ACC112 (cell line): ENCODE results near the gene STK39.
A peak's percentile ranks its signal among the peaks of the same experiment; 100 is the strongest.

Experiments
- H2AFZ ChIP-seq: fragments of 200-600 bp; sonication (generic); one replicate; pipeline ENCODE4 v1.6.0; 2017; ENCODE audit warnings: antibody characterized with exemption, low read length; ENCODE audit not compliant: unreplicated experiment
- H3K27ac ChIP-seq: fragments of 200-600 bp; sonication (generic); 2 replicates; pipeline ENCODE4 v1.5.1; 2014; ENCODE audit warnings: low read depth, mild to moderate bottlenecking, antibody characterized with exemption, low read length, moderate library complexity
- H3K27me3 ChIP-seq: fragments of 200-600 bp; sonication (generic); 2 replicates; pipeline ENCODE4 v1.6.1; 2014; ENCODE audit warnings: mild to moderate bottlenecking, antibody characterized with exemption, low read length, moderate library complexity, mixed read lengths; ENCODE audit not compliant: insufficient read depth
- H3K36me3 ChIP-seq: fragments of 200-600 bp; sonication (generic); 2 replicates; pipeline ENCODE4 v1.6.1; 2016; ENCODE audit warnings: mild to moderate bottlenecking, antibody characterized with exemption, low read length, moderate library complexity, mixed read lengths; ENCODE audit not compliant: insufficient read depth
- H3K4me1 ChIP-seq: fragments of 200-600 bp; sonication (generic); one replicate; pipeline ENCODE4 v1.6.1; 2016; ENCODE audit warnings: low read length, mixed read lengths; ENCODE audit not compliant: insufficient read depth, unreplicated experiment, control insufficient read depth
- H3K4me3 ChIP-seq: fragments of 200-600 bp; sonication (generic); 2 replicates; pipeline ENCODE4 v1.5.1; 2014; ENCODE audit warnings: mild to moderate bottlenecking, low read depth, low read length
- H3K79me2 ChIP-seq: fragments of 200-600 bp; sonication (generic); one replicate; pipeline ENCODE4 v1.6.0; 2016; ENCODE audit warnings: low read length; ENCODE audit not compliant: control insufficient read depth, unreplicated experiment, insufficient read depth

Gene STK39

DNA sequence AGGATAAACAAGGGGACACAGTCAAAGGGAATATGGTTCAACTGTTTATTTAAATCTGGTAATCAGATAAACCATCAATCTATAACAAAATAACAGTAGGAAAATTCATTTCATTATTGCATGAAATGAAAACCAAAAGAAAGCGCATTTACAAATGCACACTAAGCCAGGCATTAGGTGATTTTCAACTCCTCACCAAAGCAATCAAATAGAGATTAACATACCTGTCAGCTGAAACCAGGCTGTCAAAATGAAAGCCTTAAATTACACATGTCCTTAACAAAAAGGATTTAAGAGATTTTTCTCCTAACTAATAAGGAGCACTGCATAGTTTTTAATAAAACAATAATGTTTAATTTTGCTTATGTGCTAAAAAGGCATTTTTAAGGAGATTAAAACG lies 23.0 kb downstream of the STK39 start:
- no peaks in the 10 kb centered on the region for H3K27me3 ChIP-seq
- no peak overlapping the region for H3K27ac ChIP-seq
- H3K4me1 ChIP-seq, result no peaks in the 10 kb centered on the region
- H3K4me3 ChIP-seq, result no peak overlapping the region
- H3K36me3 ChIP-seq, result no peaks in the 10 kb centered on the region
- H3K79me2 ChIP-seq, result peaks cover 21% of the 10 kb centered on the region
- H2AFZ ChIP-seq, result no peak overlapping the region

DNA sequence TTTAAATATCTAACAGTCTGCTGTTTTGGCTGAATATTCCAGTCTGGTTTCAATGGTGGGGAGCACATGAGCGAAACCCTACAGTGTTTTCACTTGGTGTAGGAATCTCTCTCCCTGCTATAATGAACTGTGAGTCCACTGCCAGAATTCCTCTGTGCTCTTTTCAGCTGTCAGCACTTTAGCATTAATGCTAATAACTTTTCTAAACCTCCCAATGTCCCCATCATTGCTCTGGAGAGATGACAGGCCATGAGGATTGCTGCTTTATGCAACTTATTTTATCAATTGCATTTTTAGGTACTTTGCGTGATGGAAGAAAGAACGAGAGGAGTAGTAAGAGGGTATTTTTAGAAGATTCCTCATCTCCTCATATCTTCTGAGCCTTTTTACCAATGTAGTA lies 25.3 kb downstream of the STK39 start:
- H3K36me3 ChIP-seq, result no peaks in the 10 kb centered on the region
- no peak overlapping the region for H3K4me3 ChIP-seq
- H3K4me1 ChIP-seq, result no peaks in the 10 kb centered on the region
- no peak overlapping the region for H2AFZ ChIP-seq
- no peaks in the 10 kb centered on the region for H3K27me3 ChIP-seq
- H3K27ac ChIP-seq, result no peak overlapping the region
- H3K79me2 ChIP-seq, result peaks cover 27% of the 10 kb centered on the region

DNA sequence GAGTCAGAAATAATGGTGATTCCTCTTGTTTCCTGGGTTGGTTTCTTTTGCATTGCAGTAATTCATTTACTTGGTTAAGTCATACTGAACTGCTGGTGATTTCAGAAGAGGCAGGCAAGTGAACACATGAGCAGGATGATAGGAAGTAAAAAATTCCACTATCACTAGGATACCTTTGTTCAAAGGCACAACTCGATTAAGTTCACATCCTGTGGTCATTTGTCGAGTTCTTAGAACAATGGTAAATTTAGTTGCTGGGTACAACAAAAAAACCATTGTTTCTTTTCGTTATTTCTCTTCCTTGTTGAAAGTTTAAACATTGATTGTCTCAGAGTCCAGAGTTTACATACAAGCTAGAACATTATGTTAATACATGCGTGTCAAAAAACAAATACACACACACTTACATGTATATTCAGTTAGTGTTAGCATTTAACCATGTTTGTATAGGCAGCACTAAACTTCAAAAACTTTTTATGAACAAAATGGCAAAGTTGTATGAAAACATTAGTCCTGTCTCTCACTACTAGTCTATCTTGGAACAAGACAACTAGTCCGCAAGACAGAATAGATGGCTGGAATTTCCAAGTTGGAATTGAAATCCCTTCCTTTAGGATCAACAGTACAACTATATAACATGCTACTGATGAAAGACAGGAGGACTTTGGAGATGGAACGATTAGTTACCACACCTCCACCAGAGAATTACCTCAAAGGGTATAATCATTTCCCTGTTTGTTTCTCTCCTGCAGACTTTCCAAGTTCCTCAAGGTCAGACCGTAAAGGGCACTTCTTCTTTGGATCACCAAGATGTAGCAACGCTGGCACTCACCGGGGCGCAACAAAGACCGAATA lies 26.2 kb downstream of the STK39 start:
- Histone ChIP-seq H3K79me2 (peaks cover 23% of the 10 kb centered on the region), H3K4me3 (no peak overlapping the region), H3K36me3 (no peaks in the 10 kb centered on the region), H2AFZ (no peak overlapping the region), H3K27ac (no peak overlapping the region), H3K4me1 (peaks cover 7% of the 10 kb centered on the region), H3K27me3 (no peaks in the 10 kb centered on the region)

DNA sequence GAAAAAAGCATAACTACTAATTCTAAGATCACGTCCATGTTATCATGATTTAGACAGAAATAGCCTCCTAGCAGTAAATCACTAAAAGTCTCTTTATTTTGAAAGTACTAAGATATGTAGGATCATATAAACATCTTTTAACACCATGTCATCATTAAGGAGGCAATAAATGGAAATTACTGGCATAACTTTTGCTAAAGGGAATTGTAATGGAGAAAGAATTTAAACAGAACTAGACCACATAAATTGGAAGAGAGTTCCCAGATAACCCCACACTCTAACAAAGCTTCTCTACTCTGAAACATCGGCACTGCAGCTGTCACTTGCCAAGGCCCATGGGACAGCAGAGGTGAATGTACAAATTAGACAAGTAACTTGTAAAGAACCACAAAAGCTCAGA lies 29.5 kb downstream of the STK39 start:
- Histone ChIP-seq H3K4me3 (no peak overlapping the region), H3K27me3 (no peaks in the 10 kb centered on the region), H3K36me3 (no peaks in the 10 kb centered on the region), H2AFZ (no peak overlapping the region), H3K79me2 (peaks cover 15% of the 10 kb centered on the region), H3K27ac (no peak overlapping the region), H3K4me1 (peaks cover 16% of the 10 kb centered on the region)

DNA sequence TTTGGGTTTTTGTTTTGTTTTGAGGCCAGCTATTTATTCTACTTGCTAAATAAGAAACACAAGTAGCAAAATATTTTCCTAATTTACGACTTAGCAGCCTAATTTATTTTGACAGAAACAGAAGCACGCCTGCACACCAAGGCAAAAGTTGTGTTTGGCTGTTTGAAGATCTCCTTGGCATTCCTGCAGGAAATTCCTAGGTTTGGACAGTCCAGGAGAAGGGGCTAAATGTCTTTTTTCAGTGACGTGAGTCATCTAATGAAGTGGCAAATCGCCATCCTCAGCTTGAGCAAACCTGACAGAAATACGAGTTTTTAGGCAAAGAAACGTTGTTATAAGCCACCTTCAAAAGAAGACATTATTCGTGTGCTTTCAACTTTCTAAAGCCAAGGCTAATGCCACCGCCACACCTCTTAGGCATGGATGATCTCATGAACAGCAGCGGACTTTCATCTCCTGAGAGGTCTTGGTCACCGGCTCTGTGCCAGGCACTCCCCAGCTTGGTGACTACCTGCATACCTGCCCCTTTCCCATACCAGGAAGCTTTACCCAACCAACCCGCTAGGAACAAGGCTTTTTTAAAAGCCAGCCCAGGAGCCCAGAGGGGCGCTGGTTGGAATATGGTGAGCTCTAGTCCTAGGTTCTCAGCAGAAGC lies 30.9 kb downstream of the STK39 start:
- Histone ChIP-seq H3K4me3 (no peak overlapping the region), H3K4me1 (peaks cover 31% of the 10 kb centered on the region), H2AFZ (no peak overlapping the region), H3K79me2 (peaks cover 20% of the 10 kb centered on the region), H3K36me3 (no peaks in the 10 kb centered on the region), H3K27me3 (no peaks in the 10 kb centered on the region), H3K27ac (no peak overlapping the region)

DNA sequence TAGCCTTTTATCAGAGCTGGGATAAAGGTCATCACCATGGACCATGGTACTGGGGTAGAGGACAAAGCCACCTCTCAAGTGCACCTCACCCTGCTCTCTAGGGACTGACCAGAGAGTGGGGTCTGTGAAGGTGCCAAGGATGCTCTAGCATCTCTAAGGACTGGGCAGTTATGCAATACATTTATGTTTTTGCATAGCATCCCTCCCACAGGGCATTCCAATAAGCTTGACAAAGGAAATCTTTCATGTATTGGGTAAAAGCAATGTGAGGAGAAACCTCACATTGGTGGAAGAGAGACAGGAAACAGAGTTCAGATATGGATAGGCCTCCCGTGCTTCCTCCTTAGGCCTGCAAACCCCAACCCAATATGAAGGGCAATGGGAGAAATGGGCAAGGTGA lies 31.6 kb downstream of the STK39 start:
- H3K4me1 ChIP-seq, result peaks cover 34% of the 10 kb centered on the region
- no peak overlapping the region for H3K27ac ChIP-seq
- peaks cover 20% of the 10 kb centered on the region for H3K79me2 ChIP-seq

DNA sequence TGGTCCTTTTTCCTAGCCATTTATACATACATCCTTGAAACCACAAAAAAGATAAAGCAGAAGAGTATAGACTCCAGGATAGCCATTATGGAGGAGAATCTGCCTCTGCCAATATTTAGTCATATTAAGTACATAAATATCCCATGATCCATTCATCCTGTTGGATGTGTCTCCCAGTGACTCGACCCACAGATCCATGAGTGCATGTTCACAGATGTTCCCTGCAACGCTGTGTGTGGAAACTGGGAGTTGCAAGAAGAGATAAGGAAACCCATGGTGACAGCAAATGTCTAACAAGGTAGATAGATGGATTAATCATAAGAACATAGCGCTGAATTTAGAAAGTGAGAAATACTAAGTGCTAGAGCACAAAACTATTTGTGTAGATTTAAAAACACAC lies 34.5 kb downstream of the STK39 start:
- Histone ChIP-seq H3K4me1 (peaks cover 43% of the 10 kb centered on the region), H2AFZ (no peak overlapping the region), H3K27me3 (no peaks in the 10 kb centered on the region), H3K4me3 (no peak overlapping the region), H3K79me2 (peaks cover 28% of the 10 kb centered on the region), H3K27ac (no peak overlapping the region), H3K36me3 (no peaks in the 10 kb centered on the region)

More for the DNA sequence above, 31.6 kb downstream of the STK39 start:
- Histone ChIP-seq H3K27me3 (no peaks in the 10 kb centered on the region), H2AFZ (no peak overlapping the region), H3K4me3 (no peak overlapping the region), H3K36me3 (no peaks in the 10 kb centered on the region)

DNA sequence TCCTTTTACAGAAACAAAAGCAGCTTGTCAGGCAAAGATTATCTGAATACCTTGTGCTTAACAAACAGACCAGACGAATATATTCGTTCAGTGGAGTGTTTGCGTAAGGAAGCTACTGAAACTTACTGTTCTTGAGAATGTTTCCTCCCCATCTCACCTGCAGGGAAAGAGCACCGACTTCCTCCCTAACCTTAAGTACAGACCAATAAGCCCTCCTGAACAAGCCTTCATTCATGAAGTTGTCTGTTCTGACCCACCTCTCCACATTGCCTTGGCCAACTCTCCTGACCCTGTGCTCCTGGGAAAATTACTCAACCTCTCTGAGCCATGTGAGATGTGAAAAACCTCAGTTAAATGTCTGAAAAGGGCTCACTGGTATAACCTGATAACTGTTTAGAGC lies 35.2 kb downstream of the STK39 start:
- no peaks in the 10 kb centered on the region for H3K36me3 ChIP-seq
- H3K4me1 ChIP-seq, result peaks cover 43% of the 10 kb centered on the region
- no peak overlapping the region for H3K4me3 ChIP-seq
- no peak overlapping the region for H2AFZ ChIP-seq
- no peaks in the 10 kb centered on the region for H3K27me3 ChIP-seq
- peaks cover 28% of the 10 kb centered on the region for H3K79me2 ChIP-seq
- no peak overlapping the region for H3K27ac ChIP-seq

DNA sequence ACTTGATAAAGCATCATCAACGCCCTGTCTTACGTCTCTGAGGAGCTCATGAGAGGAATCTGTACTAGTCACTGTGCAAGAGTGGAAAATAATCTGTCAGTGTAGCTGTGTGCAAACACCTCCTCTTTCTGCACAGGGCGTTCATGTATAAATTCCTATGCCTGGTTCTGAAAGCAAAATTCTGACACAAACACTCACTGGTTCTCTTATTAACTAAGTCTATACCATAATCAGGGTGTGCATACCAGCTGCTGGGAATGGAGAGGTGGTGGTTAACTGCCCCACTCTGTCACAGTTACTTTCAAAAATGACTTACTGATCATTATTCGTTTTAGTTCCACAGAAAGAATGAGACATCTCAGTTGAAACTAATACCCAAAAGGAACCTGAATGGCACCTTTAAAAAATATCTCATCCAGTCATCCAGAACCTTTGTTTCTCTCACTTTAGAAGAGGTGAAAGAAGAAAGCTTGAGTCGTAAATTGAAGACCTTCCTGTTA lies 35.7 kb downstream of the STK39 start:
- H3K79me2 ChIP-seq, result peaks cover 26% of the 10 kb centered on the region
- H3K36me3 ChIP-seq, result no peaks in the 10 kb centered on the region
- no peak overlapping the region for H3K4me3 ChIP-seq
- H3K27ac ChIP-seq, result no peak overlapping the region
- no peak overlapping the region for H2AFZ ChIP-seq
- no peaks in the 10 kb centered on the region for H3K27me3 ChIP-seq
- H3K4me1 ChIP-seq, result peaks cover 41% of the 10 kb centered on the region

DNA sequence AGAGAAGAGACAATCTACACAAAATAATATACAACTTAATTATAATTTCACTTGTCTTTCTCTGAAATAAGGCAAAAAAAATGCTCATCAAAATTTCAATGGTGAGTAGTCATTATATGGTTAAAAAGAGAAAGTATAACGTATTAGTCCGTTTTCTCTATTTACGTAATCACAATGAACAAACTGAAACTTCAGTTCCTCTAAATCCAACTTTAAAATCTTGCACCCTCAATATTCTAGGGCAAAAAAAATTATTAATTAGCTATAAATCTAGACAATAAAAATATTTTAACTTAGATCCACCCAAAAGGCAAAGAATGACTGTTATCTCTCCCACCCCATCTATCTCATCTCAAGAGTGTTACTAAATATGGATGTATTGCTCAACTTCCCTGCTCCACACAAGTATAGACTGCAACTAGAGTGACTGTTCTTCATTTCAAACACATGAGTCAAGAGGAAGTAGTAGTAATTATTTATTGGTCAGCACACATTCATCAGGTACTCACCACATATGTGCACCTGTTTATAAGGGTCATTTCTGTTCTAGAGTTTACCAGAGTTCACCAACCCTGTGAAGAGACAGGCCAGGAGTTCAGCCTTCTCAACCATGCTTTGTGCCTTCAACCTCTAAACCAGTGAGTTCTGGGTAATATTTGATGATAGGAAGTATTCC lies 36.4 kb downstream of the STK39 start:
- H3K27me3 ChIP-seq, result no peaks in the 10 kb centered on the region
- H2AFZ ChIP-seq, result no peak overlapping the region
- H3K79me2 ChIP-seq, result peaks cover 26% of the 10 kb centered on the region
- H3K4me3 ChIP-seq, result peak overlapping the region; percentile 65
- no peaks in the 10 kb centered on the region for H3K36me3 ChIP-seq
- peaks cover 35% of the 10 kb centered on the region for H3K4me1 ChIP-seq
- peak overlapping the region; percentile 60 for H3K27ac ChIP-seq
